GM12878 (cell line): Measurements from ENCODE around the gene KCNRG. TPM values are rescaled to one million over a fixed set of nuclear protein-coding genes. Genes with fewer than 3 reads are reported as not detected.

Experiments used
- ATAC-seq: fragments of 200-7000 bp; cut with Tn5 transposase; 3 replicates; pipeline ENCODE4 v1.9.1; 2020; ENCODE audit warnings: mild to moderate bottlenecking, moderate library complexity
- BruUV-seq: library from RNA; stranded (reverse); fragments of 400-500 nt; replicated peaks from 2 replicates; lab custom pipeline; 2021; lab: Mats Ljungman, UMichigan
- CTCF ChIA-PET: fragments of 300-600 bp; sonication (Branson Sonifier 250); formaldehyde crosslinking; extraction: SDS; loops from one replicate; lab custom pipeline; 2021; ENCODE audit warnings: inconsistent platforms; lab: Yijun Ruan, JAX
- POLR2A ChIA-PET: fragments of 350-600 bp; formaldehyde crosslinking; extraction: SDS; loops from one replicate; lab custom pipeline; 2021; ENCODE audit warnings: inconsistent platforms; lab: Charles Lee
- RAD21 ChIA-PET: fragments of 300-600 bp; sonication (Branson Sonifier 250); formaldehyde crosslinking; loops from one replicate; lab custom pipeline; 2023; ENCODE audit warnings: antibody characterized with exemption; ENCODE audit not compliant: unreplicated experiment; lab: Charles Lee
- SMC1A ChIA-PET: fragments of 300-600 bp; sonication (Branson Sonifier 250); formaldehyde crosslinking; loops from one replicate; lab custom pipeline; 2023; ENCODE audit not compliant: unreplicated experiment, uncharacterized antibody; lab: Charles Lee
- DNase-seq: peaks from one replicate; pipeline ENCODE4 v3.0.0-alpha.2; 2011; ENCODE audit warnings: low read depth, low spot score
- FAIRE-seq: peaks from 3 replicates; lab custom pipeline; 2011; peaks lifted over from hg19 to GRCh38; lab: Jason Lieb, UNC
- H2AFZ ChIP-seq: 2 replicates; pipeline ENCODE4 v1.6.0; 2011; ENCODE audit warnings: low read depth, low read length, control low read depth; ENCODE audit not compliant: control insufficient read depth
- H3K27ac ChIP-seq: 2 replicates; pipeline ENCODE4 v1.5.1; 2011; ENCODE audit warnings: control low read depth; ENCODE audit not compliant: control insufficient read depth, insufficient read depth
- H3K27me3 ChIP-seq, 2 experiments: replicated peaks in 1 of 2; 2 replicates each; pipeline versions ENCODE4 v1.6.0 to v1.6.1; 2011; ENCODE audit warnings: low read length in 1 of 2; ENCODE audit not compliant: control insufficient read depth in 2 of 2, insufficient read depth in 2 of 2
- H3K36me3 ChIP-seq, 2 experiments: 2 replicates each; pipeline ENCODE4 v1.5.1; 2011; ENCODE audit warnings: low read length in 1 of 2; ENCODE audit not compliant: control insufficient read depth in 2 of 2, insufficient read depth in 2 of 2
- H3K4me1 ChIP-seq: 2 replicates; pipeline ENCODE4 v1.6.1; 2011; ENCODE audit warnings: mild to moderate bottlenecking, low read length, moderate library complexity, mixed read lengths; ENCODE audit not compliant: control insufficient read depth, insufficient read depth
- H3K4me2 ChIP-seq: 2 replicates; pipeline ENCODE4 v1.6.0; 2011; ENCODE audit warnings: control low read depth; ENCODE audit not compliant: control insufficient read depth, insufficient read depth
- H3K4me3 ChIP-seq: fragments of 200-600 bp; sonication (generic); 2 replicates; pipeline ENCODE4 v1.5.1; 2016
- H3K79me2 ChIP-seq: 2 replicates; pipeline ENCODE4 v1.6.0; 2011; ENCODE audit warnings: low read length; ENCODE audit not compliant: control insufficient read depth, insufficient read depth
- H3K9ac ChIP-seq: 2 replicates; pipeline ENCODE4 v1.8.0; 2011; ENCODE audit warnings: low read length, control low read depth, mixed read lengths; ENCODE audit not compliant: control insufficient read depth, insufficient read depth
- H3K9me3 ChIP-seq: replicated peaks from 3 replicates; pipeline ENCODE4 v1.5.1; 2011; ENCODE audit warnings: mild to moderate bottlenecking, low read length; ENCODE audit not compliant: control insufficient read depth, insufficient read depth
- H4K20me1 ChIP-seq: 2 replicates; pipeline ENCODE4 v1.6.0; 2011; ENCODE audit not compliant: control insufficient read depth, insufficient read depth
- BCL3 ChIP-seq: IDR thresholded peaks from 2 replicates; pipeline ENCODE4 v1.6.1; 2011; ENCODE audit warnings: borderline replicate concordance, low read depth, mild to moderate bottlenecking, moderate library complexity, low read length; ENCODE audit not compliant: insufficient read depth, poor library complexity, severe bottlenecking
- BHLHE40 ChIP-seq, 2 experiments: fragments of 450-650 bp in 1 of 2; IDR thresholded peaks; 2 replicates each; pipeline ENCODE4 v1.6.1; 2011 to 2017; ENCODE audit warnings: low read depth in 2 of 2, borderline replicate concordance in 1 of 2, improper control_type of control experiment in 1 of 2, low read length in 1 of 2, mild to moderate bottlenecking in 1 of 2
- NFYA ChIP-seq: IDR thresholded peaks from 2 replicates; pipeline ENCODE4 v1.6.1; 2011; ENCODE audit warnings: low read depth, mild to moderate bottlenecking, low read length, improper control_type of control experiment, borderline replicate concordance
- NR2C1 ChIP-seq: fragments of 450-650 bp; IDR thresholded peaks from 2 replicates; pipeline ENCODE4 v1.6.1; 2017; ENCODE audit warnings: antibody characterized with exemption, mild to moderate bottlenecking, moderate library complexity
- NRF1 ChIP-seq: conservative IDR thresholded peaks from 2 replicates; pipeline ENCODE4 v1.6.1; 2011; ENCODE audit warnings: mild to moderate bottlenecking, low read depth, low read length, improper control_type of control experiment
- POLR2AphosphoS2 ChIP-seq: IDR thresholded peaks from 2 replicates; pipeline ENCODE4 v1.6.1; 2011; ENCODE audit warnings: low read depth, mild to moderate bottlenecking, low read length, improper control_type of control experiment, moderate library complexity
- RAD21 ChIP-seq: IDR thresholded peaks from 2 replicates; pipeline ENCODE4 v1.6.1; 2011; ENCODE audit warnings: mild to moderate bottlenecking, low read depth, low read length, moderate library complexity; ENCODE audit not compliant: insufficient read depth
- RB1 ChIP-seq: fragments of 450-650 bp; formaldehyde crosslinking; IDR thresholded peaks from 2 replicates; pipeline ENCODE4 v1.6.1; 2017; ENCODE audit warnings: mild to moderate bottlenecking, borderline replicate concordance
- WGBS: methylation state at CpG from one replicate; pipeline ENCODE4 v1.1.6; 2016; ENCODE audit warnings: low lambda C conversion rate; ENCODE audit not compliant: insufficient replicate concordance, insufficient coverage; ENCODE audit errors: missing lambda C conversion rate; 5-methylcytosine and 5-hydroxymethylcytosine counted together
- in situ Hi-C: fragments of 300-500 bp; cut with MboI; formaldehyde crosslinking; loops from 9 replicates; pipeline ENCODE4 v1.14.3; 2018; ENCODE audit warnings: mixed read lengths
- intact Hi-C: fragments of 100-400 bp; cut with micrococcal nuclease; formaldehyde crosslinking; loops from one replicate; pipeline ENCODE4 v1.14.2; 2022; ENCODE audit not compliant: unreplicated experiment
- polyA plus RNA-seq, 11 experiments: library from polyadenylated mRNA; depleted of rRNA in 4 of 11; unstranded in 6 of 11; stranded (reverse) in 5 of 11; fragments of >200 nt; fragmentation: Nextera tagmentation in 4 of 11; fragmentation: Illumina TruSeq in 1 of 11; extraction: Ambion mirVana in 4 of 11; extraction: Trizol in 1 of 11; gene quantifications; 1 replicate in 1 of 11; 2 replicates in 10 of 11; pipeline versions ENCODE4 v1.2.1 to v1.2.3, GENCODE V29; 2011 to 2016; ENCODE audit warnings: inconsistent platforms in 2 of 11, missing spikeins in 2 of 11, low read depth in 1 of 11
- total RNA-seq, 4 experiments: library from RNA; depleted of rRNA in 3 of 4; stranded (reverse); fragments of >200 nt in 3 of 4; fragmentation: Illumina TruSeq in 1 of 4; extraction: Trizol in 1 of 4; gene quantifications; 2 replicates each; pipeline versions ENCODE4 v1.2.1 to v1.2.3, GENCODE V29; 2013 to 2021
- TF ChIP-seq, protein P1 (sequence below): IDR thresholded peaks from 2 replicates; pipeline ENCODE4 v1.6.1; 2012; ENCODE audit warnings: low read depth, low read length, improper control_type of control experiment

KCNRG gene
- total and polyA plus RNA-seq, 10 of the 15 experiments (the other 5 are each of a cell fraction or from before 2014, with no cell fraction given), result 0.37 to 1.5 (median 0.58) TPM

DNA sequence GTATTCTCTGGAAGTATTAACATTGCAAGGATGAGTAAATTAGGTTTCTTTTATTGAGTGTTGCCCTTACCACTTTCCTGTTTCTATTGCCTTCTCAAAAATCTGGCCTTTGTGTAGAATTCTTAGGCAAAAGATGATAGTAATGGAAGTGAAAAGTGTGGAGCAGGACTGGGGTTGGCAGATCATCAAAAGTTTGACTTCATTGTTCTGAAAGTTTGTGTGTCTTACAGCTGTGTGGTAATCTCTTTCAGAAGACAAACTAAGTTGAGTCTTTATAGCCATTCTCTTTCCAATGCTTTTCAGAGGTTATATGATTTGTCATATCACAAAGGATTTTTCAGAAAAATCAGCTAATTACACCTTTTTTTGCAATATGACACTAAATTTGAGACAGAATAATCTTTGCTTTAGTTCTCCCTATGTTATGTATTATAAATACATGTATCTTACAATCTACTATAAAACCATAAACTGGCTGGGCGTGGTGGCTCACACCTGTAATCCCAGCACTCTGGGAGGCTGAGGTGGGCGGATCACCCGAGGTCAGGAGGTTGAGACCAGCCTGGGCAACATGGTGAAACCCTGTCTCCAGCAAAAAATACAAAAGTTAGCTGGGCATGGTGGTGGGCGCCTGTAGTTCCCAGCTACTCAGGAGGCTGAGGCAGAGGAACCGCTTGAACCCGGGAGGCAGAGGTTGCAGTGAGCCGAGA is 8.7 kb upstream of the KCNRG start:
- no peak for ATAC-seq
- TF ChIP-seq NR2C1 (no peak), NRF1 (no peak)
- Histone ChIP-seq H2AFZ (no peak overlapping the region), H4K20me1 (no peaks in the 10 kb centered on the region), H3K79me2 (peaks cover 19% of the 10 kb centered on the region), H3K4me3 (no peak overlapping the region), H3K4me2 (no peak overlapping the region), H3K36me3 (peaks cover 0 to 10% of the 10 kb centered on the region in 2 experiments; a peak in 3 of 4 replicates), H3K27me3 (no peaks in the 10 kb centered on the region), H3K27ac (no peak overlapping the region), H3K4me1 (no peaks in the 10 kb centered on the region), H3K9me3 (no peaks in the 10 kb centered on the region; the same call in 2 of the 3 replicates), H3K9ac (no peak overlapping the region)
- intact Hi-C loops (no loop called here), in situ Hi-C loops (no loop called here)
- BruUV-seq, result TSS peak; percentile 15
- WGBS, result 81% methylated on average over 7 of the region's 7 CpGs
- ChIA-PET CTCF (interaction anchor here (0.9 kb wide), 1 partner anchor 9 kb away, joined by 4 read pairs; the partner anchor contains the start of gene TRIM13), POLR2A (no interaction called here), RAD21 (interaction anchor here (1.5 kb wide), 1 partner anchor 9 kb away, joined by 4 read pairs; no protein-coding TSS in a partner anchor), SMC1A (interaction anchor here (1.4 kb wide), 1 partner anchor 9 kb away, joined by 6 read pairs; the partner anchor contains the start of gene TRIM13)
- DNase-seq, result no peak
- FAIRE-seq, result no peak

GRCh38 chr13:50011461-50011860 is 3.8 kb upstream of the KCNRG start:
- ATAC-seq, result no peak
- no peak for DNase-seq
- H3K79me2 ChIP-seq, result peaks cover 3% of the 10 kb centered on the region
- intact Hi-C loops, result no loop called here
- H3K36me3 ChIP-seq, result peaks cover 0 to 13% of the 10 kb centered on the region in 2 experiments
- no peak for FAIRE-seq
- RAD21 ChIA-PET, result interaction anchor here (1.0 to 1.4 kb wide), 2 partner anchors 12 to 50 kb away, joined by 3 to 5 read pairs; no protein-coding TSS in a partner anchor
- in situ Hi-C loops, result no loop called here
- H2AFZ ChIP-seq, result no peak overlapping the region
- CTCF ChIA-PET, result interaction anchor here (0.7 kb wide), 1 partner anchor 181 kb away, joined by 3 read pairs; no protein-coding TSS in a partner anchor
- no peaks in the 10 kb centered on the region for H3K9me3 ChIP-seq
- TF ChIP-seq NFYA (no peak), POLR2AphosphoS2 (no peak), RB1 (no peak), BHLHE40 (IDR thresholded peaks at IDR 0.05; ENCODE audit: borderline replicate concordance in 1 of 2, low read depth in 2 of 2, low read length in 1 of 2) (no peak), RAD21 (no peak), BCL3 (no peak)
- TF ChIP-seq, protein P1, sequence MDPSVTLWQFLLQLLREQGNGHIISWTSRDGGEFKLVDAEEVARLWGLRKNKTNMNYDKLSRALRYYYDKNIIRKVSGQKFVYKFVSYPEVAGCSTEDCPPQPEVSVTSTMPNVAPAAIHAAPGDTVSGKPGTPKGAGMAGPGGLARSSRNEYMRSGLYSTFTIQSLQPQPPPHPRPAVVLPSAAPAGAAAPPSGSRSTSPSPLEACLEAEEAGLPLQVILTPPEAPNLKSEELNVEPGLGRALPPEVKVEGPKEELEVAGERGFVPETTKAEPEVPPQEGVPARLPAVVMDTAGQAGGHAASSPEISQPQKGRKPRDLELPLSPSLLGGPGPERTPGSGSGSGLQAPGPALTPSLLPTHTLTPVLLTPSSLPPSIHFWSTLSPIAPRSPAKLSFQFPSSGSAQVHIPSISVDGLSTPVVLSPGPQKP, result no peak
- SMC1A ChIA-PET, result interaction anchor here (1.1 to 2.0 kb wide), 3 partner anchors 12 to 32 kb away, joined by 3 to 4 read pairs (median 4); no protein-coding TSS in a partner anchor
- no peak overlapping the region for H3K4me2 ChIP-seq
- no TSS peak for BruUV-seq
- no peak overlapping the region for H3K4me3 ChIP-seq
- 54% methylated on average over 1 of the region's 1 CpG for WGBS
- POLR2A ChIA-PET, result no interaction called here
- H3K4me1 ChIP-seq, result no peaks in the 10 kb centered on the region
- no peaks in the 10 kb centered on the region for H3K27me3 ChIP-seq
- H3K9ac ChIP-seq, result no peak overlapping the region
- no peaks in the 10 kb centered on the region for H4K20me1 ChIP-seq
- no peak overlapping the region for H3K27ac ChIP-seq
